ENCODE results near the gene PTPA. TPM values are rescaled to one million over a fixed set of nuclear protein-coding genes. Genes with fewer than 3 reads are reported as not detected.

PTPA gene
- polyA plus RNA-seq, 3 donors: 11.7 to 38.5 (median 12.4) TPM

- no peak for DNase-seq
- no peaks in the 10 kb centered on the region for H3K27me3 ChIP-seq (ENCODE audit: control insufficient read depth in 2 of 2, insufficient read depth in 2 of 2, low read length in 2 of 2)
- peak overlapping the region; percentile 79 for H3K9ac ChIP-seq (ENCODE audit: insufficient read depth, low read length, poor library complexity, severe bottlenecking)
- H3K4me3 Mint-ChIP-seq: peak overlapping the region; percentile 85
- H3K4me1 ChIP-seq (ENCODE audit: control insufficient read depth in 1 of 2, insufficient read depth in 2 of 2, low read length in 2 of 2): peaks cover 18 to 22% of the 10 kb centered on the region in 2 donors
- H2AFZ ChIP-seq (ENCODE audit: insufficient read depth, low read depth, low read length, poor library complexity, severe bottlenecking): peak overlapping the region; percentile 96
- H3K27ac Mint-ChIP-seq: peak overlapping the region; percentile 63 to 87 (median 79)
- WGBS (ENCODE audit: insufficient coverage): 4% methylated on average over 16 of the region's 30 CpGs
- H3K27ac ChIP-seq (ENCODE audit: low read depth in 1 of 2, low read length in 2 of 2): peak overlapping the region; percentile 64 to 77
- peaks cover 17 to 27% of the 10 kb centered on the region in 2 donors for H3K36me3 ChIP-seq (replicated peaks in 1 of 2; ENCODE audit: control insufficient read depth in 1 of 2, insufficient read depth in 2 of 2, low read length in 2 of 2)
- peaks cover 11% of the 10 kb centered on the region for H4K20me1 ChIP-seq (ENCODE audit: insufficient read depth, low read length)
- intact Hi-C loops (cut with micrococcal nuclease): loop anchor here in 1 of 2 donors (2.0 kb wide), 2 partner anchors 29 to 45 kb away; partner anchors contain the start of genes CRAT, MIGA2 and PTPA
- H3K4me3 ChIP-seq (replicated peaks in 1 of 3; ENCODE audit: low read depth in 2 of 3, low read length in 3 of 3): peak overlapping the region; percentile 54 to 93 (median 91)
- peaks cover 27% of the 10 kb centered on the region for H3K79me2 ChIP-seq (ENCODE audit: insufficient read depth, low read length)
- H3K9me3 Mint-ChIP-seq: no peaks in the 10 kb centered on the region
- peak overlapping the region; percentile 100 for H3K4me2 ChIP-seq (replicated peaks; ENCODE audit: extremely low read depth, low read length, poor library complexity, severe bottlenecking)
- H3K4me1 Mint-ChIP-seq: peaks cover 20% of the 10 kb centered on the region
- H3K9me3 ChIP-seq (replicated peaks in 1 of 2; ENCODE audit: control insufficient read depth in 1 of 2, insufficient read depth in 1 of 2, low read length in 2 of 2): no peaks in the 10 kb centered on the region
- TF ChIP-seq CTCF (IDR thresholded peaks at IDR 0.05): no peak
- H3K27me3 Mint-ChIP-seq (ENCODE audit: low read depth in 3 of 3): peaks cover 0 to 5% (median 2%) of the 10 kb centered on the region in 3 donors
- H3K36me3 Mint-ChIP-seq: peaks cover 18 to 21% of the 10 kb centered on the region in 2 donors
Observed at GRCh38 chr9:129081388-129081904, 29.8 kb upstream of the PTPA start.

GRCh38 chr9:129084087-129084486 is 27.1 kb upstream of the PTPA start:
- H3K27ac Mint-ChIP-seq: no peak overlapping the region
- Histone ChIP-seq H3K4me1 (ENCODE audit: control insufficient read depth in 1 of 2, insufficient read depth in 2 of 2, low read length in 2 of 2) (peaks cover 18 to 22% of the 10 kb centered on the region in 2 donors), H3K36me3 (replicated peaks in 1 of 2; ENCODE audit: control insufficient read depth in 1 of 2, insufficient read depth in 2 of 2, low read length in 2 of 2) (peaks cover 36 to 44% of the 10 kb centered on the region in 2 donors), H2AFZ (ENCODE audit: insufficient read depth, low read depth, low read length, poor library complexity, severe bottlenecking) (no peak overlapping the region), H3K4me2 (replicated peaks; ENCODE audit: extremely low read depth, low read length, poor library complexity, severe bottlenecking) (no peak overlapping the region), H4K20me1 (ENCODE audit: insufficient read depth, low read length) (peaks cover 11% of the 10 kb centered on the region), H3K4me3 (replicated peaks in 1 of 3; ENCODE audit: low read depth in 2 of 3, low read length in 3 of 3) (no peak overlapping the region), H3K9me3 (replicated peaks in 1 of 2; ENCODE audit: control insufficient read depth in 1 of 2, insufficient read depth in 1 of 2, low read length in 2 of 2) (no peaks in the 10 kb centered on the region), H3K27me3 (ENCODE audit: control insufficient read depth in 2 of 2, insufficient read depth in 2 of 2, low read length in 2 of 2) (no peaks in the 10 kb centered on the region), H3K9ac (ENCODE audit: insufficient read depth, low read length, poor library complexity, severe bottlenecking) (no peak overlapping the region), H3K79me2 (ENCODE audit: insufficient read depth, low read length) (peaks cover 27% of the 10 kb centered on the region), H3K27ac (ENCODE audit: low read depth in 1 of 2, low read length in 2 of 2) (no peak overlapping the region)
- H3K27me3 Mint-ChIP-seq (ENCODE audit: low read depth in 3 of 3): peaks cover 0 to 5% (median 1%) of the 10 kb centered on the region in 3 donors
- peaks cover 34 to 40% of the 10 kb centered on the region in 2 donors for H3K36me3 Mint-ChIP-seq
- WGBS (ENCODE audit: insufficient coverage): 94% methylated on average over 6 of the region's 7 CpGs
- H3K9me3 Mint-ChIP-seq: no peaks in the 10 kb centered on the region
- H3K4me3 Mint-ChIP-seq: no peak overlapping the region
- intact Hi-C loops (cut with micrococcal nuclease): no loop called here
- no peak for DNase-seq
- TF ChIP-seq CTCF (IDR thresholded peaks at IDR 0.05): no peak
- H3K4me1 Mint-ChIP-seq: peaks cover 20% of the 10 kb centered on the region

Data from CD14-positive monocyte (primary cell).